Skeletal muscle tissue (tissue), 4 donors: ENCODE measurements around the gene NRXN2. TPM values are rescaled to one million over a fixed set of nuclear protein-coding genes. Genes with fewer than 3 reads are reported as not detected.
"Not testable (repeated sequence)": the region's sequence is repeated elsewhere in the genome, so short reads cannot be mapped to it uniquely, and the experiment has no call there.

Experiments used
- H3K27ac ChIP-seq: one replicate; pipeline ENCODE4 v1.7.0; 2013; ENCODE audit warnings: mild to moderate bottlenecking, low read depth, low read length, inconsistent platforms
- H3K27me3 ChIP-seq, 3 donors: one replicate each; pipeline ENCODE4 v1.7.0; 2013; ENCODE audit warnings: low read length in 3 of 3; ENCODE audit not compliant: control insufficient read depth in 3 of 3, insufficient read depth in 3 of 3
- H3K36me3 ChIP-seq, 3 donors: one replicate each; pipeline ENCODE4 v1.7.0; 2013; ENCODE audit warnings: low read length in 3 of 3; ENCODE audit not compliant: control insufficient read depth in 3 of 3, insufficient read depth in 3 of 3
- H3K4me1 ChIP-seq, 3 donors: one replicate each; pipeline ENCODE4 v1.7.0; 2013; ENCODE audit warnings: low read length in 3 of 3, mild to moderate bottlenecking in 3 of 3; ENCODE audit not compliant: control insufficient read depth in 3 of 3, insufficient read depth in 3 of 3
- H3K4me3 ChIP-seq, 3 donors: one replicate each; pipeline ENCODE4 v1.7.0; 2013; ENCODE audit warnings: low read length in 3 of 3
- H3K9ac ChIP-seq, 3 donors: one replicate each; pipeline ENCODE4 v1.7.0; 2013; ENCODE audit warnings: low read length in 3 of 3, mild to moderate bottlenecking in 3 of 3, moderate library complexity in 2 of 3, low read depth in 1 of 3
- H3K9me3 ChIP-seq, 3 donors: one replicate each; pipeline ENCODE4 v1.7.0; 2013; ENCODE audit warnings: low read length in 3 of 3; ENCODE audit not compliant: control insufficient read depth in 3 of 3
- total RNA-seq: library from RNA; depleted of rRNA; stranded (reverse); fragments of >200 nt; gene quantifications from one replicate; pipeline ENCODE4 v1.2.3, GENCODE V29; 2014
- donor health status: Osteomylitis.

The NRXN2 gene
- total RNA-seq, 1 donor from 2014 or later, result 9.4 TPM

- H3K4me1 ChIP-seq, result no peaks in the 10 kb centered on the region
- no peaks in the 10 kb centered on the region for H3K9me3 ChIP-seq
- H3K9ac ChIP-seq, result no peak overlapping the region
- no peak overlapping the region for H3K4me3 ChIP-seq
- H3K36me3 ChIP-seq, result no peaks in the 10 kb centered on the region
- H3K27me3 ChIP-seq, result peaks cover 48 to 60% (median 51%) of the 10 kb centered on the region in 3 donors
- no peak overlapping the region for H3K27ac ChIP-seq
Measured at GRCh38 chr11:64710418-64711137, 12.4 kb downstream of the NRXN2 start.

- Histone ChIP-seq H3K4me3 (no peak overlapping the region), H3K36me3 (no peaks in the 10 kb centered on the region), H3K9ac (no peak overlapping the region), H3K9me3 (no peaks in the 10 kb centered on the region), H3K27ac (no peak overlapping the region), H3K27me3 (peaks cover 7 to 24% (median 12%) of the 10 kb centered on the region in 3 donors), H3K4me1 (no peaks in the 10 kb centered on the region)
Measured at GRCh38 chr11:64705501-64705900, 17.5 kb downstream of the NRXN2 start.

- no peak overlapping the region for H3K4me3 ChIP-seq
- peaks cover under 1 to 17% (median 5%) of the 10 kb centered on the region in 3 donors for H3K27me3 ChIP-seq
- H3K27ac ChIP-seq, result no peak overlapping the region
- H3K4me1 ChIP-seq, result no peaks in the 10 kb centered on the region
- no peak overlapping the region for H3K9ac ChIP-seq
- no peaks in the 10 kb centered on the region for H3K36me3 ChIP-seq
- no peaks in the 10 kb centered on the region for H3K9me3 ChIP-seq
Measured at GRCh38 chr11:64703048-64703447, 19.9 kb downstream of the NRXN2 start.

- H3K27me3 ChIP-seq, result peaks cover 2 to 17% (median 5%) of the 10 kb centered on the region in 3 donors
Measured at GRCh38 chr11:64701956-64702355, 21.0 kb downstream of the NRXN2 start.

GRCh38 chr11:64698427-64698826, 24.6 kb downstream of the NRXN2 start:
- no peaks in the 10 kb centered on the region for H3K4me1 ChIP-seq
- H3K36me3 ChIP-seq, result no peaks in the 10 kb centered on the region
- peaks cover 2 to 21% (median 15%) of the 10 kb centered on the region in 3 donors for H3K27me3 ChIP-seq

More at GRCh38 chr11:64701956-64702355, 21.0 kb downstream of the NRXN2 start:
- not testable (repeated sequence) for H3K4me1 ChIP-seq, H3K36me3 ChIP-seq, H3K27ac ChIP-seq, H3K9ac ChIP-seq, H3K9me3 ChIP-seq, H3K4me3 ChIP-seq

GRCh38 chr11:64697663-64698375, 25.2 kb downstream of the NRXN2 start:
- no peak overlapping the region for H3K4me3 ChIP-seq
- no peak overlapping the region for H3K9ac ChIP-seq
- no peaks in the 10 kb centered on the region for H3K9me3 ChIP-seq
- peaks cover 2 to 21% (median 11%) of the 10 kb centered on the region in 3 donors for H3K27me3 ChIP-seq
- H3K4me1 ChIP-seq, result no peaks in the 10 kb centered on the region
- H3K36me3 ChIP-seq, result no peaks in the 10 kb centered on the region
- no peak overlapping the region for H3K27ac ChIP-seq

More at GRCh38 chr11:64698427-64698826, 24.6 kb downstream of the NRXN2 start:
- Histone ChIP-seq H3K4me3 (no peak overlapping the region), H3K27ac (no peak overlapping the region), H3K9ac (no peak overlapping the region), H3K9me3 (no peaks in the 10 kb centered on the region)

- H3K9me3 ChIP-seq, result no peaks in the 10 kb centered on the region
- no peak overlapping the region for H3K4me3 ChIP-seq
- no peak overlapping the region for H3K27ac ChIP-seq
- H3K9ac ChIP-seq, result no peak overlapping the region
- no peaks in the 10 kb centered on the region for H3K4me1 ChIP-seq
- H3K27me3 ChIP-seq, result peaks cover 2 to 21% (median 11%) of the 10 kb centered on the region in 3 donors
- no peaks in the 10 kb centered on the region for H3K36me3 ChIP-seq
Measured at GRCh38 chr11:64696045-64696444, 27.0 kb downstream of the NRXN2 start.

- Histone ChIP-seq H3K4me1 (no peaks in the 10 kb centered on the region), H3K9ac (no peak overlapping the region)
Measured at GRCh38 chr11:64695548-64695947, 27.4 kb downstream of the NRXN2 start.

GRCh38 chr11:64694821-64695365, 28.1 kb downstream of the NRXN2 start:
- Histone ChIP-seq H3K27ac (no peak overlapping the region), H3K9me3 (no peaks in the 10 kb centered on the region), H3K4me3 (no peak overlapping the region), H3K36me3 (no peaks in the 10 kb centered on the region), H3K27me3 (peaks cover 2 to 21% (median 7%) of the 10 kb centered on the region in 3 donors), H3K9ac (no peak overlapping the region), H3K4me1 (peaks cover 0 to 3% (median 3%) of the 10 kb centered on the region in 3 donors)

More at GRCh38 chr11:64695548-64695947, 27.4 kb downstream of the NRXN2 start:
- Histone ChIP-seq H3K36me3 (no peaks in the 10 kb centered on the region), H3K27me3 (peaks cover 2 to 21% (median 8%) of the 10 kb centered on the region in 3 donors), H3K9me3 (no peaks in the 10 kb centered on the region), H3K27ac (no peak overlapping the region), H3K4me3 (no peak overlapping the region)
